C4-2B (cell line): ENCODE data around the gene PROM1.

Source experiments
- ZFX ChIP-seq: fragments of 450-650 bp; IDR thresholded peaks from 2 replicates; pipeline ENCODE4 v1.6.1; 2017
- TF ChIP-seq, protein P1 (sequence below): fragments of 450-650 bp; conservative IDR thresholded peaks from 2 replicates; pipeline ENCODE4 v1.5.1; 2017; ENCODE audit warnings: mild to moderate bottlenecking

DNA sequence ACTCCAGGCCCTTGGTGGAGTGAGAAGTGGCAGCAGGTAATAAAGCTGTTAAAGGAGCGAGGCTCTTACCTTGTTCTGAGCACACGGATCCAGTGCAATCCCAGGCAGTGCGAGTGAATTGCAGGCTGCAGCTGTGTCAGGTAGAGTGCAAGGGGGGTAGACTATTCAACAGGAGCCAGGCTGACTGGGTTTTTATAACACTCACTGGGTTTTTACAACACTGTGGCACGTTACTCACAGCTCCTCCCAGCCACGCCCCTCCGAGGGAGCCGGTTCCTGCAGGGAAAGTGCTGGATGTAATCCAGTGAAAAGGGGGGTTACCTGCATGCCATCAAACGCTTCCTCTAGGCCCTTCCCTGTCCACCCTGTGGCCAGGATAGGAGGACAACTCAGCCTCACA, 145.6 kb downstream of the PROM1 start:
- TF ChIP-seq, protein P1, sequence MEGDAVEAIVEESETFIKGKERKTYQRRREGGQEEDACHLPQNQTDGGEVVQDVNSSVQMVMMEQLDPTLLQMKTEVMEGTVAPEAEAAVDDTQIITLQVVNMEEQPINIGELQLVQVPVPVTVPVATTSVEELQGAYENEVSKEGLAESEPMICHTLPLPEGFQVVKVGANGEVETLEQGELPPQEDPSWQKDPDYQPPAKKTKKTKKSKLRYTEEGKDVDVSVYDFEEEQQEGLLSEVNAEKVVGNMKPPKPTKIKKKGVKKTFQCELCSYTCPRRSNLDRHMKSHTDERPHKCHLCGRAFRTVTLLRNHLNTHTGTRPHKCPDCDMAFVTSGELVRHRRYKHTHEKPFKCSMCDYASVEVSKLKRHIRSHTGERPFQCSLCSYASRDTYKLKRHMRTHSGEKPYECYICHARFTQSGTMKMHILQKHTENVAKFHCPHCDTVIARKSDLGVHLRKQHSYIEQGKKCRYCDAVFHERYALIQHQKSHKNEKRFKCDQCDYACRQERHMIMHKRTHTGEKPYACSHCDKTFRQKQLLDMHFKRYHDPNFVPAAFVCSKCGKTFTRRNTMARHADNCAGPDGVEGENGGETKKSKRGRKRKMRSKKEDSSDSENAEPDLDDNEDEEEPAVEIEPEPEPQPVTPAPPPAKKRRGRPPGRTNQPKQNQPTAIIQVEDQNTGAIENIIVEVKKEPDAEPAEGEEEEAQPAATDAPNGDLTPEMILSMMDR = no peak
- no peak for TF ChIP-seq ZFX
